SU-DHL-6 (cell line): ENCODE data around the gene MPZL1.
"Not testable (repeated sequence)": the region's sequence is repeated elsewhere in the genome, so short reads cannot be mapped to it uniquely, and the experiment has no call there.

Source experiments
- EZH2phosphoT487 ChIP-seq: fragments of 200-600 bp; sonication (generic), shearing (Covaris generic); conservative IDR thresholded peaks from 2 replicates; pipeline ENCODE4 v1.6.1; 2018; ENCODE audit warnings: mild to moderate bottlenecking, antibody characterized with exemption, low read length, moderate library complexity, mixed read lengths
- TF ChIP-seq, protein P1 (sequence below): fragments of 200-600 bp; sonication (generic); IDR thresholded peaks from one replicate; pipeline ENCODE4 v1.5.1; 2017; ENCODE audit warnings: antibody characterized with exemption, mild to moderate bottlenecking, low read length, moderate library complexity; ENCODE audit not compliant: insufficient read depth, poor library complexity, severe bottlenecking

DNA sequence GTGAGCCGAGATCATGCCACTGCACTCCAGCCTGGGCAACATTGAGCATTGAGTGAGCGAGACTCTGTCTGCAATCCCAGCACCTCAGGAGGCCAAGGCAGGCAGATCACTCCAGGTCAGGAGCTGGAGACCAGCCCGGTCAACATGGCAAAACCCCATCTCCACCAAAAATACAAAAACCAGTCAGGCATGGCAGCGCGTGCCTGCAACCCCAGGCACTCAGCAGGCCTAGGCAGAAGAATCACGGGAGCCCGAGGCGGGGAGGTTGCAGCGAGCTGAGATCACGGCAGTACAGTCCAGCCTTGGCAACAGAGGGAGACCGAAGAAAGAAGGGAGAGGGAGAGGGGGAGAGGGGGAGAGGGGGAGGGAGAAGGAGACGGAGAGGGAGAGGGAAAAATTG, 84.9 kb downstream of the MPZL1 start:
- TF ChIP-seq, protein P1, sequence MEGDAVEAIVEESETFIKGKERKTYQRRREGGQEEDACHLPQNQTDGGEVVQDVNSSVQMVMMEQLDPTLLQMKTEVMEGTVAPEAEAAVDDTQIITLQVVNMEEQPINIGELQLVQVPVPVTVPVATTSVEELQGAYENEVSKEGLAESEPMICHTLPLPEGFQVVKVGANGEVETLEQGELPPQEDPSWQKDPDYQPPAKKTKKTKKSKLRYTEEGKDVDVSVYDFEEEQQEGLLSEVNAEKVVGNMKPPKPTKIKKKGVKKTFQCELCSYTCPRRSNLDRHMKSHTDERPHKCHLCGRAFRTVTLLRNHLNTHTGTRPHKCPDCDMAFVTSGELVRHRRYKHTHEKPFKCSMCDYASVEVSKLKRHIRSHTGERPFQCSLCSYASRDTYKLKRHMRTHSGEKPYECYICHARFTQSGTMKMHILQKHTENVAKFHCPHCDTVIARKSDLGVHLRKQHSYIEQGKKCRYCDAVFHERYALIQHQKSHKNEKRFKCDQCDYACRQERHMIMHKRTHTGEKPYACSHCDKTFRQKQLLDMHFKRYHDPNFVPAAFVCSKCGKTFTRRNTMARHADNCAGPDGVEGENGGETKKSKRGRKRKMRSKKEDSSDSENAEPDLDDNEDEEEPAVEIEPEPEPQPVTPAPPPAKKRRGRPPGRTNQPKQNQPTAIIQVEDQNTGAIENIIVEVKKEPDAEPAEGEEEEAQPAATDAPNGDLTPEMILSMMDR: not testable (repeated sequence)
- TF ChIP-seq EZH2phosphoT487: not testable (repeated sequence)
